HL-60 (cell line): ENCODE data around the gene ATP2B3.

ENCODE experiments used
- DNase-seq, 2 experiments: peaks; one replicate each; pipeline ENCODE4 v3.0.0-alpha.2; 2010 to 2020; ENCODE audit warnings: low read depth in 1 of 2, low spot score in 1 of 2
- H3K27ac ChIP-seq: fragments of 250-450 bp; sonication (Bioruptor Pico); replicated peaks from 2 replicates; pipeline ENCODE4 v1.5.1; 2020; ENCODE audit warnings: mild to moderate bottlenecking, moderate library complexity
- H3K27me3 ChIP-seq: fragments of 250-450 bp; sonication (Bioruptor Pico); 2 replicates; pipeline ENCODE4 v1.5.1; 2021; ENCODE audit warnings: mild to moderate bottlenecking, moderate library complexity; ENCODE audit not compliant: insufficient read depth, poor library complexity, severe bottlenecking
- H3K4me3 ChIP-seq: replicated peaks from 2 replicates; pipeline ENCODE4 v1.5.1; 2011; ENCODE audit warnings: mild to moderate bottlenecking, control low read depth, low read length; ENCODE audit not compliant: insufficient read depth
- CTCF ChIP-seq: IDR thresholded peaks from one replicate; pipeline ENCODE4 v1.5.1; 2011; ENCODE audit warnings: low read length, control low read depth, inconsistent platforms; ENCODE audit not compliant: insufficient read depth
- GABPA ChIP-seq: IDR thresholded peaks from 2 replicates; pipeline ENCODE4 v1.6.1; 2012; ENCODE audit warnings: low read depth
- POLR2AphosphoS5 ChIP-seq: IDR thresholded peaks from 2 replicates; pipeline ENCODE4 v1.6.1; 2012; ENCODE audit warnings: low read depth
- REST ChIP-seq: IDR thresholded peaks from 2 replicates; pipeline ENCODE4 v1.6.1; 2012; ENCODE audit warnings: low read depth; ENCODE audit not compliant: insufficient replicate concordance
- SPI1 ChIP-seq: IDR thresholded peaks from 2 replicates; pipeline ENCODE4 v1.6.1; 2012; ENCODE audit warnings: low read depth, mild to moderate bottlenecking, borderline replicate concordance

ATP2B3 gene

GRCh38 chrX:153588782-153589446, 71.5 kb downstream of the ATP2B3 start:
- H3K27ac ChIP-seq: no peak overlapping the region
- H3K4me3 ChIP-seq: no peak overlapping the region
- no peaks in the 10 kb centered on the region for H3K27me3 ChIP-seq
- TF ChIP-seq REST (no peak), GABPA (no peak), SPI1 (no peak), CTCF (no peak), POLR2AphosphoS5 (no peak)
- DNase-seq: no peak

GRCh38 chrX:153590961-153591956, 73.8 kb downstream of the ATP2B3 start:
- no peak for TF ChIP-seq REST
- TF ChIP-seq SPI1: no peak
- TF ChIP-seq CTCF: no peak
- TF ChIP-seq GABPA: no peak
- no peak for TF ChIP-seq POLR2AphosphoS5
- DNase-seq: no peak
- H3K4me3 ChIP-seq: no peak overlapping the region
- no peak overlapping the region for H3K27ac ChIP-seq
- no peaks in the 10 kb centered on the region for H3K27me3 ChIP-seq

DNA sequence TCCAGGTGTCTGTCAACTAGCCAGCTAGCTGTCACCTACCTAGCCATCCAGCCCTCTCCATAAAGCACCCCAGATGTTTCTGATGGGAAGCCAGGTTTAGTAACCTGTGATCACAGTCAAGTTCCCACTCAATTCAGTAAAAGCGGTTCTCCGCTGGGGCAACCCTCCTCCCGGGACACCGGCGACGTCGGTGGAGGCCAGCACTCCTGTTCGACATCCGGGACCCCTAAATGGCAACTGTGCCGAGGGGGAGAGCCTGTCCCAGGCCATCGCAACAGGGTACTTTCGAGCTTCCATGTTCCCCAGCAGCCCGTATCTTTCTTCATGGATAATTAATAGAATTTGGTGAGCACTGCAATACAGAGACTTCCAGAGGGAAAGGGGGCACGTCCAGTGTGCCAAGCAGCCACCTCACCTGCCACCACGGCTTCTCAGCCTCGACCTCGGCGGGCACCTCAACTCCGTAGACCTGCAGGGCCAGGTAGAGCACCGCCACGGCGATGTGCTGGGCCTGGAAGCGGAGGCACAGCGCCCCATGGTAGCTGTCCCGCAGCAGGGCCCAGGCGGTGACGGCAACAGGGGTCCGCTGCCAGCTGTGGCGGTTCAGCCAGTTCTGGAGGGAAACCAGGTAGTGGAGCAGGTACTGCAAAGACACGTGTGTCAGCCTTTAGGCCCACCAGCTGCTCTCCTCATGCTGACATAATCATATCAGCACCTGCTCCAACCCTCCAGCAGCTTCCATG, 74.8 kb downstream of the ATP2B3 start:
- no peaks in the 10 kb centered on the region for H3K27me3 ChIP-seq
- no peak for TF ChIP-seq CTCF
- no peak for TF ChIP-seq REST
- TF ChIP-seq POLR2AphosphoS5: no peak
- no peak for TF ChIP-seq SPI1
- DNase-seq: no peak
- H3K4me3 ChIP-seq: no peak overlapping the region
- H3K27ac ChIP-seq: no peak overlapping the region
